Measurements from ENCODE around the gene PTOV1. TPM values are rescaled to one million over a fixed set of nuclear protein-coding genes. Genes with fewer than 3 reads are reported as not detected.
A peak's percentile ranks its signal among the peaks of the same experiment; 100 is the strongest.

PTOV1 gene
- total and polyA plus RNA-seq, 2 of the 13 experiments (the other 11 are each of a cell fraction or from before 2014, with no cell fraction given): 63.5 to 68.5 TPM

DNA sequence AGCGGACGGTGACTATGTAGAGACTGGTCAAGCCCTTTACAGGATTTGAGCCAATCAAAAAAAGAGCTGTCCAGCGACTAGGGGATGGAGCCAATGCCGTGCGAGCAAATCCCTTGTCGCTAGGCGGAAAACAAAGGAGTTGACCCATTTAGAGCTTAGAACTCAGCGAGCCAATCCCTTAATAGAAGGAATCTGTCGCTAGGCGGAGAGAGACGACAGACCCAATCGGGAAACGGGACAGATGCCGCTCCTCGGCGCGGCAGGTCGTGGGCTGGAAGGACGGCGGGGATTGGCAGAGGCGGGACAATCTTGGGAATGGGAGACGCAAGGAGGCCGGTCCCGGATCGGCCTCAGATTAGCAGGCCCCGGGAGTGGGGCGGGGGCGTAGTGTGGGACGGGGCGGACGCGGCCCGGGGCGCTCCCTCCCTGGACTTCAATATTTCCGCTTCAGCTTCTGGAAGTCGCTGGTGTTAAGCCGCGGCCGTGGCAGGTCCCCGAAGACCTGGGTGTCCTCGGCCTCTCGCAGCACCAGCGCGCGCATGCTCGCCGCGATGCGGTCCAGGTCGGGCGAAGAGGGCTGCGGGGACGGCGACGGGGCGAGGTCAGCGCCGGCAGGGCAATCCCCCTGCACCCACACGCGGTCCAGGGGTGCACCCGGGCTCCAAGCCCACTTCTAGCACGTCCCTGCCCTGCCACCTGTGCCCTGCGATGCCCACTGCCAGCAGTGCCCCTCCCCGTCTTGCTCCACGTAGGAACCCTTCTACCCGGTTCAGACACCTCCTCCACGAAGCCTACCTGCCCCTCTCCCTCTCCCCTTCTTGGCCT lies 18.7 kb downstream of the PTOV1 start (continued):
- TF ChIP-seq ZNF614 (CRISPR knock-in tag; IDR thresholded peaks at IDR 0.05; ENCODE audit: borderline replicate concordance) (no peak; the same call in 1 of the 2 replicates), SMAD1 (CRISPR knock-in tag; IDR thresholded peaks at IDR 0.05; ENCODE audit: borderline replicate concordance, low read depth) (peak; percentile 23; the same call in 1 of the 2 replicates), FOXK2 (IDR thresholded peaks at IDR 0.05) (peak; percentile 50; the same call in 1 of the 2 replicates), RBAK (CRISPR knock-in tag; IDR thresholded peaks at IDR 0.05) (no peak), ZNF597 (CRISPR knock-in tag; IDR thresholded peaks at IDR 0.05) (no peak), ZNF878 (CRISPR knock-in tag; IDR thresholded peaks at IDR 0.05) (no peak), CBFB (CRISPR knock-in tag; IDR thresholded peaks at IDR 0.05) (no peak), AKNA (CRISPR knock-in tag; IDR thresholded peaks at IDR 0.05; ENCODE audit: borderline replicate concordance) (no peak), MYC (CRISPR knock-in tag; IDR thresholded peaks at IDR 0.05; ENCODE audit: borderline replicate concordance) (peak; percentile 69; the same call in 1 of the 2 replicates), ZNF484 (CRISPR knock-in tag; IDR thresholded peaks at IDR 0.05; ENCODE audit: borderline replicate concordance, low read depth) (no peak)
- TF ChIP-seq, protein P1, sequence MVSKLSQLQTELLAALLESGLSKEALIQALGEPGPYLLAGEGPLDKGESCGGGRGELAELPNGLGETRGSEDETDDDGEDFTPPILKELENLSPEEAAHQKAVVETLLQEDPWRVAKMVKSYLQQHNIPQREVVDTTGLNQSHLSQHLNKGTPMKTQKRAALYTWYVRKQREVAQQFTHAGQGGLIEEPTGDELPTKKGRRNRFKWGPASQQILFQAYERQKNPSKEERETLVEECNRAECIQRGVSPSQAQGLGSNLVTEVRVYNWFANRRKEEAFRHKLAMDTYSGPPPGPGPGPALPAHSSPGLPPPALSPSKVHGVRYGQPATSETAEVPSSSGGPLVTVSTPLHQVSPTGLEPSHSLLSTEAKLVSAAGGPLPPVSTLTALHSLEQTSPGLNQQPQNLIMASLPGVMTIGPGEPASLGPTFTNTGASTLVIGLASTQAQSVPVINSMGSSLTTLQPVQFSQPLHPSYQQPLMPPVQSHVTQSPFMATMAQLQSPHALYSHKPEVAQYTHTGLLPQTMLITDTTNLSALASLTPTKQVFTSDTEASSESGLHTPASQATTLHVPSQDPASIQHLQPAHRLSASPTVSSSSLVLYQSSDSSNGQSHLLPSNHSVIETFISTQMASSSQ (IDR thresholded peaks at IDR 0.05; ENCODE audit: low read depth): 0 out of 2 replicates have a peak, but pooled peaks have one; percentile 16
- TF ChIP-seq, protein P1 (CRISPR knock-in tag; IDR thresholded peaks at IDR 0.05; ENCODE audit: borderline replicate concordance): 0 out of 2 replicates have a peak, but pooled peaks have one; percentile 49
- TF ChIP-seq, protein P2, sequence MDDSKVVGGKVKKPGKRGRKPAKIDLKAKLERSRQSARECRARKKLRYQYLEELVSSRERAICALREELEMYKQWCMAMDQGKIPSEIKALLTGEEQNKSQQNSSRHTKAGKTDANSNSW (CRISPR knock-in tag; IDR thresholded peaks at IDR 0.05; ENCODE audit: borderline replicate concordance): no peak; the same call in 1 of the 2 replicates

All from HepG2 (cell line).